ENCODE measurements around the gene APBA2.
A peak's percentile ranks its signal among the peaks of the same experiment; 100 is the strongest.

The APBA2 gene

GRCh38 chr15:29121907-29122306 is 236.1 kb downstream of the APBA2 start:
- H2BK5ac ChIP-seq (ENCODE audit: low read depth, low read length, poor library complexity, severe bottlenecking): no peak overlapping the region
- no peak overlapping the region for H4K91ac ChIP-seq (ENCODE audit: low read length)
- H2BK12ac ChIP-seq (ENCODE audit: low read length in 2 of 2): no peak overlapping the region
- peaks cover 21% of the 10 kb centered on the region for H3K4me1 ChIP-seq (ENCODE audit: control insufficient read depth, insufficient read depth, low read depth, low read length)
- H3K23ac ChIP-seq (ENCODE audit: low read length in 2 of 2): no peak overlapping the region
- no peak overlapping the region for H2BK15ac ChIP-seq (ENCODE audit: low read depth, poor library complexity, severe bottlenecking)
- no peak overlapping the region for H3K27ac ChIP-seq (ENCODE audit: low read length, poor library complexity, severe bottlenecking)
- H2BK120ac ChIP-seq (ENCODE audit: low read depth, low read length): no peak overlapping the region
- H3K9ac ChIP-seq (ENCODE audit: low read length): no peak overlapping the region
- no peaks in the 10 kb centered on the region for H3K9me3 ChIP-seq (ENCODE audit: control insufficient read depth, low read length)
- no peaks in the 10 kb centered on the region for H3K79me1 ChIP-seq (replicated peaks; ENCODE audit: low read length, poor library complexity, severe bottlenecking)
- no peak overlapping the region for H3K4ac ChIP-seq (ENCODE audit: low read depth in 1 of 2, low read length in 2 of 2)
- H3K27me3 ChIP-seq (ENCODE audit: control insufficient read depth in 1 of 2, insufficient read depth in 1 of 2, low read length in 2 of 2): peaks cover 0 to 23% of the 10 kb centered on the region in 2 experiments
- H4K8ac ChIP-seq (ENCODE audit: low read length): no peak overlapping the region
- WGBS: 85% methylated on average over 9 of the region's 9 CpGs
- H3K18ac ChIP-seq (ENCODE audit: low read depth in 1 of 2, low read length in 2 of 2): no peak overlapping the region
- no peak overlapping the region for H3K4me2 ChIP-seq (ENCODE audit: low read length, poor library complexity, severe bottlenecking)
- H3K4me3 ChIP-seq (ENCODE audit: insufficient read depth in 1 of 2, low read depth in 1 of 2, low read length in 2 of 2): no peak overlapping the region
- no peak overlapping the region for H2AFZ ChIP-seq (ENCODE audit: low read depth, low read length)
- H2AK5ac ChIP-seq (ENCODE audit: low read length, severe bottlenecking): no peak overlapping the region
- no peak overlapping the region for H3K14ac ChIP-seq (ENCODE audit: low read length in 2 of 2)
- DNase-seq: no peak
- H3K36me3 ChIP-seq (ENCODE audit: control insufficient read depth in 1 of 2, insufficient read depth in 2 of 2, low read depth in 1 of 2, low read length in 2 of 2): peaks cover 0 to 10% of the 10 kb centered on the region in 2 experiments

GRCh38 chr15:29122506-29122905 is 236.7 kb downstream of the APBA2 start:
- peaks cover 0 to 29% of the 10 kb centered on the region in 2 experiments for H3K27me3 ChIP-seq (ENCODE audit: control insufficient read depth in 1 of 2, insufficient read depth in 1 of 2, low read length in 2 of 2)
- H3K9ac ChIP-seq (ENCODE audit: low read length): no peak overlapping the region
- H4K91ac ChIP-seq (ENCODE audit: low read length): no peak overlapping the region
- no peak overlapping the region for H2BK120ac ChIP-seq (ENCODE audit: low read depth, low read length)
- no peak overlapping the region for H2BK12ac ChIP-seq (ENCODE audit: low read length in 2 of 2)
- no peak overlapping the region for H3K27ac ChIP-seq (ENCODE audit: low read length, poor library complexity, severe bottlenecking)
- WGBS: 88% methylated on average over 12 of the region's 12 CpGs
- no peak overlapping the region for H2BK5ac ChIP-seq (ENCODE audit: low read depth, low read length, poor library complexity, severe bottlenecking)
- no peak overlapping the region for H2AFZ ChIP-seq (ENCODE audit: low read depth, low read length)
- no peak overlapping the region for H3K4me2 ChIP-seq (ENCODE audit: low read length, poor library complexity, severe bottlenecking)
- H3K18ac ChIP-seq (ENCODE audit: low read depth in 1 of 2, low read length in 2 of 2): no peak overlapping the region
- no peaks in the 10 kb centered on the region for H3K9me3 ChIP-seq (ENCODE audit: control insufficient read depth, low read length)
- H3K4me1 ChIP-seq (ENCODE audit: control insufficient read depth, insufficient read depth, low read depth, low read length): peaks cover 21% of the 10 kb centered on the region
- no peak overlapping the region for H3K14ac ChIP-seq (ENCODE audit: low read length in 2 of 2)
- H4K8ac ChIP-seq (ENCODE audit: low read length): no peak overlapping the region
- H3K79me1 ChIP-seq (replicated peaks; ENCODE audit: low read length, poor library complexity, severe bottlenecking): no peaks in the 10 kb centered on the region
- H2AK5ac ChIP-seq (ENCODE audit: low read length, severe bottlenecking): no peak overlapping the region
- H2BK15ac ChIP-seq (ENCODE audit: low read depth, poor library complexity, severe bottlenecking): no peak overlapping the region
- no peak for DNase-seq
- H3K4ac ChIP-seq (ENCODE audit: low read depth in 1 of 2, low read length in 2 of 2): no peak overlapping the region
- peaks cover 0 to 9% of the 10 kb centered on the region in 2 experiments for H3K36me3 ChIP-seq (ENCODE audit: control insufficient read depth in 1 of 2, insufficient read depth in 2 of 2, low read depth in 1 of 2, low read length in 2 of 2)
- H3K4me3 ChIP-seq (ENCODE audit: insufficient read depth in 1 of 2, low read depth in 1 of 2, low read length in 2 of 2): no peak overlapping the region
- no peak overlapping the region for H3K23ac ChIP-seq (ENCODE audit: low read length in 2 of 2)

GRCh38 chr15:29123171-29123570 is 237.4 kb downstream of the APBA2 start:
- Histone ChIP-seq H3K27me3 (ENCODE audit: control insufficient read depth in 1 of 2, insufficient read depth in 1 of 2, low read length in 2 of 2) (peaks cover 1 to 36% of the 10 kb centered on the region in 2 experiments), H3K4ac (ENCODE audit: low read depth in 1 of 2, low read length in 2 of 2) (no peak overlapping the region), H2AK5ac (ENCODE audit: low read length, severe bottlenecking) (no peak overlapping the region), H3K79me1 (replicated peaks; ENCODE audit: low read length, poor library complexity, severe bottlenecking) (no peaks in the 10 kb centered on the region), H4K91ac (ENCODE audit: low read length) (no peak overlapping the region), H3K27ac (ENCODE audit: low read length, poor library complexity, severe bottlenecking) (no peak overlapping the region), H2AFZ (ENCODE audit: low read depth, low read length) (no peak overlapping the region), H3K4me1 (ENCODE audit: control insufficient read depth, insufficient read depth, low read depth, low read length) (peaks cover 21% of the 10 kb centered on the region), H3K18ac (ENCODE audit: low read depth in 1 of 2, low read length in 2 of 2) (no peak overlapping the region), H2BK12ac (ENCODE audit: low read length in 2 of 2) (no peak overlapping the region), H2BK5ac (ENCODE audit: low read depth, low read length, poor library complexity, severe bottlenecking) (no peak overlapping the region), H3K9me3 (ENCODE audit: control insufficient read depth, low read length) (no peaks in the 10 kb centered on the region), H3K36me3 (ENCODE audit: control insufficient read depth in 1 of 2, insufficient read depth in 2 of 2, low read depth in 1 of 2, low read length in 2 of 2) (peaks cover 0 to 8% of the 10 kb centered on the region in 2 experiments), H4K8ac (ENCODE audit: low read length) (no peak overlapping the region), H3K14ac (ENCODE audit: low read length in 2 of 2) (no peak overlapping the region), H3K9ac (ENCODE audit: low read length) (no peak overlapping the region), H2BK120ac (ENCODE audit: low read depth, low read length) (no peak overlapping the region), H3K4me2 (ENCODE audit: low read length, poor library complexity, severe bottlenecking) (no peak overlapping the region), H2BK15ac (ENCODE audit: low read depth, poor library complexity, severe bottlenecking) (no peak overlapping the region), H3K4me3 (ENCODE audit: insufficient read depth in 1 of 2, low read depth in 1 of 2, low read length in 2 of 2) (no peak overlapping the region), H3K23ac (ENCODE audit: low read length in 2 of 2) (no peak overlapping the region)
- WGBS: 88% methylated on average over 18 of the region's 18 CpGs
- no peak for DNase-seq

- Histone ChIP-seq H4K91ac (ENCODE audit: low read length) (no peak overlapping the region), H3K14ac (ENCODE audit: low read length in 2 of 2) (no peak overlapping the region), H3K27ac (ENCODE audit: low read length, poor library complexity, severe bottlenecking) (no peak overlapping the region), H3K4me1 (ENCODE audit: control insufficient read depth, insufficient read depth, low read depth, low read length) (peaks cover 21% of the 10 kb centered on the region), H2BK120ac (ENCODE audit: low read depth, low read length) (no peak overlapping the region), H2BK5ac (ENCODE audit: low read depth, low read length, poor library complexity, severe bottlenecking) (no peak overlapping the region), H2BK12ac (ENCODE audit: low read length in 2 of 2) (no peak overlapping the region), H2AK5ac (ENCODE audit: low read length, severe bottlenecking) (peak overlapping the region; percentile 3), H3K4me3 (ENCODE audit: insufficient read depth in 1 of 2, low read depth in 1 of 2, low read length in 2 of 2) (no peak overlapping the region), H3K4me2 (ENCODE audit: low read length, poor library complexity, severe bottlenecking) (no peak overlapping the region), H3K18ac (ENCODE audit: low read depth in 1 of 2, low read length in 2 of 2) (no peak overlapping the region), H4K8ac (ENCODE audit: low read length) (no peak overlapping the region), H3K36me3 (ENCODE audit: control insufficient read depth in 1 of 2, insufficient read depth in 2 of 2, low read depth in 1 of 2, low read length in 2 of 2) (peaks cover 0 to 4% of the 10 kb centered on the region in 2 experiments), H3K23ac (ENCODE audit: low read length in 2 of 2) (no peak overlapping the region), H3K9me3 (ENCODE audit: control insufficient read depth, low read length) (no peaks in the 10 kb centered on the region), H3K79me1 (replicated peaks; ENCODE audit: low read length, poor library complexity, severe bottlenecking) (no peaks in the 10 kb centered on the region), H3K27me3 (ENCODE audit: control insufficient read depth in 1 of 2, insufficient read depth in 1 of 2, low read length in 2 of 2) (peaks cover 4 to 41% of the 10 kb centered on the region in 2 experiments), H3K9ac (ENCODE audit: low read length) (no peak overlapping the region), H2BK15ac (ENCODE audit: low read depth, poor library complexity, severe bottlenecking) (no peak overlapping the region), H2AFZ (ENCODE audit: low read depth, low read length) (no peak overlapping the region), H3K4ac (ENCODE audit: low read depth in 1 of 2, low read length in 2 of 2) (no peak overlapping the region)
- no peak for DNase-seq
- WGBS: 94% methylated on average over 9 of the region's 9 CpGs
Measured at GRCh38 chr15:29123991-29124390, 238.2 kb downstream of the APBA2 start.
